Smooth muscle cell of the coronary artery (primary cell): Measurements from ENCODE around the gene DTNA. TPM values are rescaled to one million over a fixed set of nuclear protein-coding genes. Genes with fewer than 3 reads are reported as not detected.

Experiments used
- total RNA-seq: library from RNA; depleted of rRNA; stranded (reverse); fragments of >200 nt; gene quantifications from 2 replicates; pipeline ENCODE4 v1.2.3, GENCODE V29; 2014; ENCODE audit warnings: low replicate concordance

The DTNA gene
- total RNA-seq, result 4.7 and 39.8 TPM in 2 replicates

DNA sequence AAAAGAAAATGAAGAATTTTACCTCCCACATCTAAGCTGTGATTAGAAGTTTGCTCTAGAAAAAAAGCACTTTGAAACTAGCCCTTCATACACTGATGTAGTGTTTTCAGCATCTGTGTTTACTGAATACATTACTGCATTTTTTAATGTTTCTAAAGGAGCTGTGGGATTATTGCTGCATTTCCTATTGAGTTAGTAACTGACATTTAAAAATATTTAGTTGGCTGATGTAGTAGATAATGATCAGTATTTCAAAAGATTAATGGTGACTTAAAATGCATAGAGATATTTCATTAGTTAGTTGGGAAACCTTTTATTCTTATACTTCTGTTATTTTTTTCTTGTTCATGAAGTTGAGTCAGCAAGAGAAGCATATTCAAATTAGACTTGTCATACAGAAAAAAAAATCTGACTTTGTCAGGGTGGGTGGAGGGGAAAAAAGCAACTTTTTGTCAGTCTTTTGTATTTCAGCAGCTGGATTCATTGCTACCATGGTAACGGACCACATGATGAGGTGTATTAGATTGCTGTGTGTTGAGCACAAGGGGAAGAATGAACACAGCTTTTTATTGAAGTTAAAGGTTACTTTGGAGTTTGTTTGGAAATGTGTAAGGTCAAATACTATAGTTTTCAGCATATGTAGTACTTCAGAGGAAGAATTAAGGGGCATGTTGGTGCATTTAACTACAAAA, at the start of gene DTNA:
Gene DTNA, plus strand, starts transcription at position 549 of the 692 bp plus-strand sequence. CDS start 45,679 bp downstream, outside the sequence.

